ENCODE data around the gene FKBP5. TPM values are rescaled to one million over a fixed set of nuclear protein-coding genes. Genes with fewer than 3 reads are reported as not detected.

Gene FKBP5
- total and polyA plus RNA-seq, 10 of the 15 experiments (the other 5 are each of a cell fraction or from before 2014, with no cell fraction given) = 29.0 to 123 (median 62.3) TPM

GRCh38 chr6:35719830-35720733 is 31.4 kb upstream of the FKBP5 start:
- Histone ChIP-seq H3K4me3 (peak overlapping the region; percentile 49; the same call in 1 of the 2 replicates), H4K20me1 (ENCODE audit: control insufficient read depth, insufficient read depth) (no peaks in the 10 kb centered on the region), H3K36me3 (ENCODE audit: control insufficient read depth in 2 of 2, insufficient read depth in 2 of 2, low read length in 1 of 2) (no peaks in the 10 kb centered on the region), H3K9ac (ENCODE audit: control insufficient read depth, insufficient read depth, low read length) (peak overlapping the region; percentile 50), H3K27me3 (replicated peaks in 1 of 2; ENCODE audit: control insufficient read depth in 2 of 2, insufficient read depth in 2 of 2, low read length in 1 of 2) (no peaks in the 10 kb centered on the region), H3K4me1 (ENCODE audit: control insufficient read depth, insufficient read depth, low read length) (peaks cover 41% of the 10 kb centered on the region), H3K27ac (ENCODE audit: control insufficient read depth, insufficient read depth) (peak overlapping the region; percentile 76), H3K79me2 (ENCODE audit: control insufficient read depth, insufficient read depth, low read length) (no peaks in the 10 kb centered on the region), H3K9me3 (replicated peaks; ENCODE audit: control insufficient read depth, insufficient read depth, low read length) (no peaks in the 10 kb centered on the region; the same call in 2 of the 3 replicates), H3K4me2 (ENCODE audit: control insufficient read depth, insufficient read depth) (peak overlapping the region; percentile 84), H2AFZ (ENCODE audit: control insufficient read depth, low read depth, low read length) (peak overlapping the region; percentile 65)
- FAIRE-seq (peak; percentile 54), DNase-seq (ENCODE audit: low read depth, low spot score) (peak; percentile 70), ATAC-seq (peak; percentile 80)
- CTCF ChIA-PET = interaction anchor here (1.1 to 1.9 kb wide), 4 partner anchors 8 to 39 kb away, joined by 3 to 5 read pairs (median 4); partner anchors contain the start of gene FKBP5
- POLR2A ChIA-PET = interaction anchor here (1.3 to 2.7 kb wide), 5 partner anchors 10 to 40 kb away, joined by 3 to 13 read pairs (median 6); no protein-coding TSS in a partner anchor
- TSS peak; percentile 41 for BruUV-seq (replicated peaks)
- in situ Hi-C loops (cut with MboI) = no loop called here
- RAD21 ChIA-PET (ENCODE audit: unreplicated experiment) = interaction anchor here (0.6 to 4.7 kb wide), 7 partner anchors 8 to 57 kb away, joined by 3 to 36 read pairs (median 5); no protein-coding TSS in a partner anchor
- intact Hi-C loops (cut with micrococcal nuclease; ENCODE audit: unreplicated experiment) = no loop called here
- SMC1A ChIA-PET (ENCODE audit: uncharacterized antibody, unreplicated experiment) = interaction anchor here (0.6 to 3.6 kb wide), 8 partner anchors 10 to 195 kb away, joined by 3 to 24 read pairs (median 4); partner anchors contain the start of gene ARMC12
- 6% methylated on average over 21 of the region's 21 CpGs for WGBS (ENCODE audit: insufficient coverage, insufficient replicate concordance, low lambda C conversion rate, missing lambda C conversion rate)
- TF ChIP-seq POLR2A (IDR thresholded peaks at IDR 0.05; ENCODE audit: low read depth, low read length) (no peak; the same call in 1 of the 2 replicates), TAF1 (IDR thresholded peaks at IDR 0.05; ENCODE audit: borderline replicate concordance, low read depth, low read length) (no peak), ZNF384 (IDR thresholded peaks at IDR 0.05; ENCODE audit: borderline replicate concordance, low read depth, low read length) (no peak), IRF4 (IDR thresholded peaks at IDR 0.05; ENCODE audit: low read depth, low read length) (peak; percentile 76; the same call in 1 of the 2 replicates), NFXL1 (IDR thresholded peaks at IDR 0.05; ENCODE audit: borderline replicate concordance) (no peak), PRDM15 (CRISPR knock-in tag; IDR thresholded peaks at IDR 0.05) (no peak), NR2F1 (conservative IDR thresholded peaks at IDR 0.05) (no peak), SRF (IDR thresholded peaks at IDR 0.05; ENCODE audit: low read depth in 2 of 2, low read length in 2 of 2) (0 out of 4 replicates have a peak, but pooled peaks have one; percentile 12 to 30), PAX8 (IDR thresholded peaks at IDR 0.05) (no peak), SUPT20H (IDR thresholded peaks at IDR 0.05; ENCODE audit: borderline replicate concordance, control insufficient read depth, low read depth, low read length) (no peak), JUNB (IDR thresholded peaks at IDR 0.05) (peak; percentile 19; the same call in 1 of the 2 replicates), STAT1 (conservative IDR thresholded peaks at IDR 0.05) (no peak), E4F1 (IDR thresholded peaks at IDR 0.05; ENCODE audit: borderline replicate concordance, partially characterized antibody) (no peak), SMC3 (IDR thresholded peaks at IDR 0.05; ENCODE audit: borderline replicate concordance, low read length) (0 out of 2 replicates have a peak, but pooled peaks have one; percentile 11)
- TF ChIP-seq, protein P1, sequence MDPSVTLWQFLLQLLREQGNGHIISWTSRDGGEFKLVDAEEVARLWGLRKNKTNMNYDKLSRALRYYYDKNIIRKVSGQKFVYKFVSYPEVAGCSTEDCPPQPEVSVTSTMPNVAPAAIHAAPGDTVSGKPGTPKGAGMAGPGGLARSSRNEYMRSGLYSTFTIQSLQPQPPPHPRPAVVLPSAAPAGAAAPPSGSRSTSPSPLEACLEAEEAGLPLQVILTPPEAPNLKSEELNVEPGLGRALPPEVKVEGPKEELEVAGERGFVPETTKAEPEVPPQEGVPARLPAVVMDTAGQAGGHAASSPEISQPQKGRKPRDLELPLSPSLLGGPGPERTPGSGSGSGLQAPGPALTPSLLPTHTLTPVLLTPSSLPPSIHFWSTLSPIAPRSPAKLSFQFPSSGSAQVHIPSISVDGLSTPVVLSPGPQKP (IDR thresholded peaks at IDR 0.05; ENCODE audit: low read depth, low read length) = no peak

All from GM12878 (cell line).